AG09319 (cell line): ENCODE data around the gene PKN3.

Source experiments
- DNase-seq: peaks from one replicate; pipeline ENCODE4 v3.0.0-alpha.2; 2010; ENCODE audit warnings: low read depth; ENCODE audit errors: extremely low read depth
- TF ChIP-seq, protein P1 (sequence below): IDR thresholded peaks from 2 replicates; pipeline ENCODE4 v1.5.1; 2011; ENCODE audit warnings: low read depth, mild to moderate bottlenecking, inconsistent platforms, low read length, moderate library complexity

The PKN3 gene

DNA sequence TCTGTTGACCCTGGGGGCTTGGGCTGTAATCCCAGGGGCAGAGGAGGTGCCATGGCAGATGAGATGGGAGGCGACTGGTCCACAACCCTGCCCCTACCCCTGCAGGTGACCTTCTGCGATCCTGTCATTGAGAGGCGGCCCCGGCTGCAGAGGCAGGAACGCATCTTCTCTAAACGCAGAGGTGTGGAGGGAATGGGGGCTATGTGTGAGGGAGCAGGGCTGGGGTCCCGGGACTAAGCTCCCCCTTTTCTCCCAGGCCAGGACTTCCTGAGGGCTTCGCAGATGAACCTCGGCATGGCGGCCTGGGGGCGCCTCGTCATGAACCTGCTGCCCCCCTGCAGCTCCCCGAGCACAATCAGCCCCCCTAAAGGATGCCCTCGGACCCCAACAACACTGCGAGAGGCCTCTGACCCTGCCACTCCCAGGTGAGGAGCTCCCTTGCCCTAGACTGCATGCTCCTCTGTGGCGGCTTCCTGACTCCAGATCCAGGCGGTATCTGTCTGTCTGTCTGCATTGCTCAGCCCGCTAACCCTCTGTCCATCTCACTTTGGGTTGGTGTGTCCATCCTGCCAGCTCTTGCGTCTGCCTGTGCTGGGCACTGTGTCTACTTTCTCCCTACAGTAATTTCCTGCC lies 11.8 kb downstream of the PKN3 start:
- TF ChIP-seq, protein P1, sequence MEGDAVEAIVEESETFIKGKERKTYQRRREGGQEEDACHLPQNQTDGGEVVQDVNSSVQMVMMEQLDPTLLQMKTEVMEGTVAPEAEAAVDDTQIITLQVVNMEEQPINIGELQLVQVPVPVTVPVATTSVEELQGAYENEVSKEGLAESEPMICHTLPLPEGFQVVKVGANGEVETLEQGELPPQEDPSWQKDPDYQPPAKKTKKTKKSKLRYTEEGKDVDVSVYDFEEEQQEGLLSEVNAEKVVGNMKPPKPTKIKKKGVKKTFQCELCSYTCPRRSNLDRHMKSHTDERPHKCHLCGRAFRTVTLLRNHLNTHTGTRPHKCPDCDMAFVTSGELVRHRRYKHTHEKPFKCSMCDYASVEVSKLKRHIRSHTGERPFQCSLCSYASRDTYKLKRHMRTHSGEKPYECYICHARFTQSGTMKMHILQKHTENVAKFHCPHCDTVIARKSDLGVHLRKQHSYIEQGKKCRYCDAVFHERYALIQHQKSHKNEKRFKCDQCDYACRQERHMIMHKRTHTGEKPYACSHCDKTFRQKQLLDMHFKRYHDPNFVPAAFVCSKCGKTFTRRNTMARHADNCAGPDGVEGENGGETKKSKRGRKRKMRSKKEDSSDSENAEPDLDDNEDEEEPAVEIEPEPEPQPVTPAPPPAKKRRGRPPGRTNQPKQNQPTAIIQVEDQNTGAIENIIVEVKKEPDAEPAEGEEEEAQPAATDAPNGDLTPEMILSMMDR, result no peak
- DNase-seq, result no peak

GRCh38 chr9:128714586-128715435 lies 12.5 kb downstream of the PKN3 start:
- no peak for DNase-seq
- TF ChIP-seq, protein P1, result no peak

DNA sequence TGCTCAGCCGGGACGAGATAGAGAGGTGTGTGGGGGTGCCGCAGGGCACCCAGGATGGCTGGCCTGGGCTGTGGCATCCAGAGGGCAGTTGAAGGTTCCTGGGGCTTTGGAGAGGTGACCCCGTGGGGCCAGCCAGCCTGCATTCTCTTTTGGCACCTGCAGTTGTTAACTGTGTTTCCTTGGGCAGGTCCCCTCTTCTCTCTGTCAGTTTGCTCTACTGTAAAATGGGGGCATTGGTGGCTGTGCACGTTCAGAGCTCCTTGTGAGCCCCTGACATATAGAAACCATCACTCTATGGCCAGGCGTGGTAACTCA lies 13.1 kb downstream of the PKN3 start:
- no peak for DNase-seq
- TF ChIP-seq, protein P1, result no peak

GRCh38 chr9:128716581-128717254 lies 14.4 kb downstream of the PKN3 start:
- DNase-seq, result no peak
- TF ChIP-seq, protein P1, result no peak

- no peak for DNase-seq
- TF ChIP-seq, protein P1, result no peak
Observed at GRCh38 chr9:128718047-128718446, 15.7 kb downstream of the PKN3 start.

GRCh38 chr9:128718475-128718874 lies 16.2 kb downstream of the PKN3 start:
- TF ChIP-seq, protein P1, result no peak
- DNase-seq, result no peak
